ENCODE measurements around the gene LYZL4.

- TF ChIP-seq, protein P1, sequence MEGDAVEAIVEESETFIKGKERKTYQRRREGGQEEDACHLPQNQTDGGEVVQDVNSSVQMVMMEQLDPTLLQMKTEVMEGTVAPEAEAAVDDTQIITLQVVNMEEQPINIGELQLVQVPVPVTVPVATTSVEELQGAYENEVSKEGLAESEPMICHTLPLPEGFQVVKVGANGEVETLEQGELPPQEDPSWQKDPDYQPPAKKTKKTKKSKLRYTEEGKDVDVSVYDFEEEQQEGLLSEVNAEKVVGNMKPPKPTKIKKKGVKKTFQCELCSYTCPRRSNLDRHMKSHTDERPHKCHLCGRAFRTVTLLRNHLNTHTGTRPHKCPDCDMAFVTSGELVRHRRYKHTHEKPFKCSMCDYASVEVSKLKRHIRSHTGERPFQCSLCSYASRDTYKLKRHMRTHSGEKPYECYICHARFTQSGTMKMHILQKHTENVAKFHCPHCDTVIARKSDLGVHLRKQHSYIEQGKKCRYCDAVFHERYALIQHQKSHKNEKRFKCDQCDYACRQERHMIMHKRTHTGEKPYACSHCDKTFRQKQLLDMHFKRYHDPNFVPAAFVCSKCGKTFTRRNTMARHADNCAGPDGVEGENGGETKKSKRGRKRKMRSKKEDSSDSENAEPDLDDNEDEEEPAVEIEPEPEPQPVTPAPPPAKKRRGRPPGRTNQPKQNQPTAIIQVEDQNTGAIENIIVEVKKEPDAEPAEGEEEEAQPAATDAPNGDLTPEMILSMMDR (IDR thresholded peaks at IDR 0.05), result no peak
- no peak for TF ChIP-seq POLR2A (IDR thresholded peaks at IDR 0.05)
Observed at GRCh38 chr3:42367903-42368302, 42.5 kb downstream of the LYZL4 start.

Measured in heart left ventricle (tissue), 13 donors.